ENCODE measurements around the gene ZNF549.

- TF ChIP-seq CTCF (IDR thresholded peaks at IDR 0.05) = no peak
- TF ChIP-seq POLR2A (IDR thresholded peaks at IDR 0.05) = no peak
Observed at GRCh38 chr19:57578487-57579205, 51.5 kb downstream of the ZNF549 start, which contains the start of gene ZNF416.
